Keratinocyte (primary cell): Measurements from ENCODE around the gene TNPO1. TPM values are rescaled to one million over a fixed set of nuclear protein-coding genes. Genes with fewer than 3 reads are reported as not detected.

Source experiments
- DNase-seq: peaks from one replicate; pipeline ENCODE4 v3.0.0-alpha.2; 2011; ENCODE audit warnings: low read depth, missing footprints, low spot score
- FAIRE-seq: peaks from 2 replicates; lab custom pipeline; 2011; peaks lifted over from hg19 to GRCh38; lab: Jason Lieb, UNC
- H2AFZ ChIP-seq: 2 replicates; pipeline ENCODE4 v1.6.0; 2012; ENCODE audit warnings: low read length, control low read depth, inconsistent platforms; ENCODE audit not compliant: control insufficient read depth
- H3K27ac ChIP-seq: 2 replicates; pipeline ENCODE4 v1.5.1; 2011; ENCODE audit warnings: low read length; ENCODE audit not compliant: control insufficient read depth, insufficient read depth
- H3K27me3 ChIP-seq: 3 replicates; pipeline ENCODE4 v1.6.0; 2011; ENCODE audit warnings: low read length; ENCODE audit not compliant: control insufficient read depth, insufficient read depth; ENCODE audit errors: extremely low read depth
- H3K36me3 ChIP-seq, 2 experiments: 2 replicates in 1 of 2; 3 replicates in 1 of 2; pipeline ENCODE4 v1.5.1; 2011; ENCODE audit warnings: low read length in 2 of 2, mild to moderate bottlenecking in 1 of 2; ENCODE audit not compliant: control insufficient read depth in 2 of 2, insufficient read depth in 2 of 2; ENCODE audit errors: extremely low read depth in 1 of 2
- H3K4me1 ChIP-seq: 3 replicates; pipeline ENCODE4 v1.5.1; 2011; ENCODE audit warnings: low read length; ENCODE audit not compliant: control insufficient read depth, insufficient read depth; ENCODE audit errors: extremely low read depth
- H3K4me2 ChIP-seq: 3 replicates; pipeline ENCODE4 v1.6.0; 2011; ENCODE audit warnings: low read depth, low read length; ENCODE audit not compliant: control insufficient read depth, insufficient read depth; ENCODE audit errors: extremely low read depth
- H3K4me3 ChIP-seq, 3 experiments: fragments of 200-600 bp in 1 of 3; sonication (generic) in 1 of 3; 2 replicates in 2 of 3; 3 replicates in 1 of 3; pipeline ENCODE4 v1.5.1; 2011 to 2016; ENCODE audit warnings: low read length in 3 of 3, mild to moderate bottlenecking in 3 of 3, control low read depth in 2 of 3, inconsistent platforms in 1 of 3, low read depth in 1 of 3, mixed read lengths in 1 of 3, mixed run types in 1 of 3, moderate library complexity in 1 of 3; ENCODE audit not compliant: control insufficient read depth in 2 of 3, insufficient read depth in 2 of 3; ENCODE audit errors: extremely low read depth in 1 of 3
- H3K79me2 ChIP-seq: 2 replicates; pipeline ENCODE4 v1.6.0; 2012; ENCODE audit warnings: low read length; ENCODE audit not compliant: control insufficient read depth, insufficient read depth
- H3K9ac ChIP-seq: 3 replicates; pipeline ENCODE4 v1.6.0; 2011; ENCODE audit warnings: low read length; ENCODE audit not compliant: control insufficient read depth, insufficient read depth; ENCODE audit errors: extremely low read depth
- H3K9me1 ChIP-seq: 3 replicates; pipeline ENCODE4 v1.6.0; 2011; ENCODE audit warnings: low read length; ENCODE audit not compliant: control insufficient read depth, insufficient read depth; ENCODE audit errors: extremely low read depth
- H3K9me3 ChIP-seq: 2 replicates; pipeline ENCODE4 v1.5.1; 2012; ENCODE audit warnings: low read depth, low read length; ENCODE audit not compliant: control insufficient read depth
- H4K20me1 ChIP-seq: 3 replicates; pipeline ENCODE4 v1.6.0; 2011; ENCODE audit warnings: low read length; ENCODE audit not compliant: control insufficient read depth, insufficient read depth; ENCODE audit errors: extremely low read depth
- CTCF ChIP-seq, 3 experiments: IDR thresholded peaks in 1 of 3; conservative IDR thresholded peaks in 1 of 3; optimal IDR thresholded peaks in 1 of 3; 2 replicates in 2 of 3; 3 replicates in 1 of 3; pipeline versions ENCODE3 to v1.5.1; 2011; ENCODE audit warnings: low read length in 3 of 3, mild to moderate bottlenecking in 3 of 3, moderate library complexity in 2 of 3, control low read depth in 1 of 3, inconsistent platforms in 1 of 3; ENCODE audit not compliant: insufficient read depth in 2 of 3; ENCODE audit errors: extremely low read depth in 1 of 3
- EZH2 ChIP-seq: IDR thresholded peaks from one replicate; pipeline ENCODE4 v1.6.1; 2012; ENCODE audit warnings: inconsistent platforms, mild to moderate bottlenecking, low read length, moderate library complexity
- dilution Hi-C: fragments of 300-500 bp; cut with MboI; formaldehyde crosslinking; loops from one replicate; pipeline ENCODE4 v1.7.0; 2020; ENCODE audit warnings: low sequenced_read_pairs; ENCODE audit not compliant: extremely low pct_ligation_motif_present
- polyA plus RNA-seq, 5 experiments: library from polyadenylated mRNA; depleted of rRNA in 3 of 5; stranded (reverse) in 3 of 5; stranded (forward) in 1 of 5; unstranded in 1 of 5; fragments of >200 nt; gene quantifications; 1 replicate in 1 of 5; 2 replicates in 3 of 5; 3 replicates in 1 of 5; pipeline versions ENCODE4 v1.2.1 to v1.2.3, GENCODE V29; 2011 to 2012; ENCODE audit warnings: missing spikeins in 2 of 5, low read depth in 1 of 5, low replicate concordance in 1 of 5

The TNPO1 gene
- polyA plus RNA-seq, 1 donor (not counting 4 experiments of a cell fraction or from before 2014, with no cell fraction given), result 123 TPM

DNA sequence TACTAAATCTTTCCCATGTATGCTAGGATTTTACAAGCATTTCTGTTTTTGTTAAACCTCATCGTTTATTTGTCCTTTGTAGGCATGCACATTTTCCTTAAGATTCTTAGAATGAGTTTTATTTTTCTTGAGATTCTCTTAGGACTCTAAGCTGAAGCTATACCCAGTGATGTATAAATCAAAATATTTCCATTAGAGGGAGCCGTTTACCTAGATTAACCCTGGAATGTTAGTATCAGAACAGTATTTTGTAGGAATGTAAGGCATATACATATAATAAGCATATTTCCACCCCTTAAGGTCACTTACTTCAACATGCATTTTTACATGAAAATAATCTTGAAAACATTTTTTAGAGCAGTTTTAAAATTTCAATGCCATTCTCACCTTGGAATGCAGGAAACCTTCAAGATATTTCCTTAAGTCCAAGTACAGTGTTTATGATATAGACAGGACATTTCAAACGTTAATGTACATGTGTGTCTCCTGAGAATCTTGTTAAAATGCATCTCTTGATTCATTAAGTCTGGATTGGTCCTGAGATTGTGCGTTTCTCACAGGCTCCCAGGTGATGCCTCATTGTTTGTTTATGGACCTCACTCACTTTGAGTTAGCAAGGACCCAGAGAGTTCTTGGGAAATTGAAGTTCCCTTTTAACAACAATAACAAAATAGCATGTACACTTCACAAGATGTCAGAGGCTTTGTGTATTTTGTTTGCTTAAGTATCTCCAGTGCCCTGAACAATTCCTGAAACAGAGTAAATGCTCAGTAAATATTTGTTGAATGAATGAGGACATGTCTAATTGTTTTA is 104.4 kb downstream of the TNPO1 start:
- TF ChIP-seq CTCF (optimal IDR thresholded peaks at IDR 0.05 in 1 of 3, IDR thresholded peaks at IDR 0.05 in 1 of 3, conservative IDR thresholded peaks at IDR 0.05 in 1 of 3; ENCODE audit: extremely low read depth in 1 of 3, insufficient read depth in 2 of 3, low read length in 3 of 3) (peak in 1 of 3 experiments; percentile 43), EZH2 (no peak)
- Histone ChIP-seq H3K9me1 (no peaks in the 10 kb centered on the region), H3K27me3 (no peaks in the 10 kb centered on the region), H3K36me3 (no peaks in the 10 kb centered on the region), H3K4me2 (no peak overlapping the region), H3K4me3 (no peak overlapping the region), H3K9me3 (no peaks in the 10 kb centered on the region), H3K9ac (no peak overlapping the region), H2AFZ (no peak overlapping the region), H4K20me1 (no peaks in the 10 kb centered on the region), H3K27ac (no peak overlapping the region), H3K4me1 (no peaks in the 10 kb centered on the region), H3K79me2 (no peaks in the 10 kb centered on the region)
- DNase-seq (no peak), FAIRE-seq (peak; percentile 32)
- dilution Hi-C loops, result no loop called here

DNA sequence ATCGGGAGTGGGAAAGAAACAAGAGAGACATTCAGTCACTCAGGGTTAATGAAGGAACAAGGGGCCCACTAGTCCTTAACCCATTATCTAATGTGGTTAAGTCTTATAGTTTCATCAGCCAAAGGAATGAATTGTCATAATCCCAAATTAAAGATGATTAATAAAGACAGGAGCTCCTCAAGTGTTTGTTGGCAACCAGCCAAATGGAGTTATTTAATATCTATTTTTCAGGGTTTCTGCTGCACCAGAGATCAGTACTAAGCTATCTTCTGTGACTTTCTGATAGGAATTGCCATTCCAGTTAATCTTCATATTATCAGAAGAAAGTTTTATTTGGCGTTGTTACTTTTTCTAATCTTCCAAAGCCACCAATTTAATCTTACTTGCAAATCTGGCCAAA is 105.4 kb downstream of the TNPO1 start:
- no peak overlapping the region for H3K4me2 ChIP-seq
- no peaks in the 10 kb centered on the region for H3K9me1 ChIP-seq
- no peaks in the 10 kb centered on the region for H3K27me3 ChIP-seq
- no peak for TF ChIP-seq EZH2
- TF ChIP-seq CTCF (optimal IDR thresholded peaks at IDR 0.05 in 1 of 3, IDR thresholded peaks at IDR 0.05 in 1 of 3, conservative IDR thresholded peaks at IDR 0.05 in 1 of 3; ENCODE audit: extremely low read depth in 1 of 3, insufficient read depth in 2 of 3, low read length in 3 of 3), result no peak
- no peak for FAIRE-seq
- H3K4me3 ChIP-seq, result no peak overlapping the region
- H3K79me2 ChIP-seq, result no peaks in the 10 kb centered on the region
- H3K4me1 ChIP-seq, result no peaks in the 10 kb centered on the region
- H2AFZ ChIP-seq, result no peak overlapping the region
- no peak overlapping the region for H3K27ac ChIP-seq
- DNase-seq, result no peak
- H3K9me3 ChIP-seq, result no peaks in the 10 kb centered on the region
- no peak overlapping the region for H3K9ac ChIP-seq
- H3K36me3 ChIP-seq, result no peaks in the 10 kb centered on the region
- H4K20me1 ChIP-seq, result no peaks in the 10 kb centered on the region
- dilution Hi-C loops, result no loop called here
